Liver (tissue), 3 donors: Measurements from ENCODE around the gene MED28.

Source experiments
- FOXA1 ChIP-seq: IDR thresholded peaks from 2 replicates; pipeline ENCODE4 v1.6.1; 2016; ENCODE audit warnings: antibody characterized with exemption
- FOXA2 ChIP-seq: IDR thresholded peaks from 2 replicates; pipeline ENCODE4 v1.6.1; 2016; ENCODE audit warnings: antibody characterized with exemption
- JUND ChIP-seq, 2 donors: IDR thresholded peaks; 2 replicates each; pipeline ENCODE4 v1.6.1; 2016; ENCODE audit warnings: antibody characterized with exemption in 2 of 2
- RXRA ChIP-seq, 2 donors: IDR thresholded peaks; 2 replicates each; pipeline ENCODE4 v1.6.1; 2017 to 2018; ENCODE audit warnings: antibody characterized with exemption in 2 of 2, mild to moderate bottlenecking in 1 of 2
- SP1 ChIP-seq: IDR thresholded peaks from 2 replicates; pipeline ENCODE4 v1.6.1; 2018; ENCODE audit warnings: antibody characterized with exemption, mild to moderate bottlenecking
- TAF1 ChIP-seq: conservative IDR thresholded peaks from 2 replicates; pipeline ENCODE4 v1.6.1; 2016; ENCODE audit warnings: antibody characterized with exemption, mild to moderate bottlenecking
- TF ChIP-seq, protein P1 (sequence below): fragments of 150-350 bp; IDR thresholded peaks from 2 replicates; pipeline ENCODE4 v1.5.1; 2017; ENCODE audit warnings: improper control_type of control experiment, low read depth, low read length; ENCODE audit not compliant: missing input control
- TF ChIP-seq, protein P2 (sequence below): IDR thresholded peaks from 2 replicates; pipeline ENCODE4 v1.6.1; 2016; ENCODE audit warnings: antibody characterized with exemption
- TF ChIP-seq, protein P3 (sequence below): IDR thresholded peaks from 2 replicates; pipeline ENCODE4 v1.6.1; 2016; ENCODE audit warnings: antibody characterized with exemption, mild to moderate bottlenecking
- TF ChIP-seq, protein P4 (sequence below): IDR thresholded peaks from 2 replicates; pipeline ENCODE4 v1.6.1; 2016; ENCODE audit warnings: antibody characterized with exemption
- donor health status: healthy.
- donor health status: healthy.

DNA sequence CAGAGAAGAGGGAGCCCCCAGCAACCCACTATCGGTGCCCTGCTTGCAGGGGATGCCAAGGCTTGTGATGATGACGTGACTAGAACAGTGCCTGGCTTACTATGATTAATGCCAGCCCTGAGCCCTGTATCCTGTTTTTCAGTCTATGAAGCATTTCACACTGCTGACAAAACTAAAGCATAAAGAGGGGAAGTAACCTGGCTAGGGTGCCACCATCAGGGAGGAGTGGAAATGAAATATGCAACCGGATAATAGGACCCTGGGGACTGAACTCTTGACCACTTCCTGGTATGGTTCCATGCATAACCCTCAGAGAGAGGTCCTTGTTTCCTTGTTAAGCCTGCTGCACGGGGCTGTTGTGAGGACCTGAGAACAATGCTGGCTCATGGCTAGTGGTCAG lies 50.3 kb downstream of the MED28 start:
- TF ChIP-seq, protein P1, sequence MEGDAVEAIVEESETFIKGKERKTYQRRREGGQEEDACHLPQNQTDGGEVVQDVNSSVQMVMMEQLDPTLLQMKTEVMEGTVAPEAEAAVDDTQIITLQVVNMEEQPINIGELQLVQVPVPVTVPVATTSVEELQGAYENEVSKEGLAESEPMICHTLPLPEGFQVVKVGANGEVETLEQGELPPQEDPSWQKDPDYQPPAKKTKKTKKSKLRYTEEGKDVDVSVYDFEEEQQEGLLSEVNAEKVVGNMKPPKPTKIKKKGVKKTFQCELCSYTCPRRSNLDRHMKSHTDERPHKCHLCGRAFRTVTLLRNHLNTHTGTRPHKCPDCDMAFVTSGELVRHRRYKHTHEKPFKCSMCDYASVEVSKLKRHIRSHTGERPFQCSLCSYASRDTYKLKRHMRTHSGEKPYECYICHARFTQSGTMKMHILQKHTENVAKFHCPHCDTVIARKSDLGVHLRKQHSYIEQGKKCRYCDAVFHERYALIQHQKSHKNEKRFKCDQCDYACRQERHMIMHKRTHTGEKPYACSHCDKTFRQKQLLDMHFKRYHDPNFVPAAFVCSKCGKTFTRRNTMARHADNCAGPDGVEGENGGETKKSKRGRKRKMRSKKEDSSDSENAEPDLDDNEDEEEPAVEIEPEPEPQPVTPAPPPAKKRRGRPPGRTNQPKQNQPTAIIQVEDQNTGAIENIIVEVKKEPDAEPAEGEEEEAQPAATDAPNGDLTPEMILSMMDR = no peak
- TF ChIP-seq, protein P2, sequence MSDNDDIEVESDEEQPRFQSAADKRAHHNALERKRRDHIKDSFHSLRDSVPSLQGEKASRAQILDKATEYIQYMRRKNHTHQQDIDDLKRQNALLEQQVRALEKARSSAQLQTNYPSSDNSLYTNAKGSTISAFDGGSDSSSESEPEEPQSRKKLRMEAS = no peak
- no peak for TF ChIP-seq FOXA2
- TF ChIP-seq, protein P3, sequence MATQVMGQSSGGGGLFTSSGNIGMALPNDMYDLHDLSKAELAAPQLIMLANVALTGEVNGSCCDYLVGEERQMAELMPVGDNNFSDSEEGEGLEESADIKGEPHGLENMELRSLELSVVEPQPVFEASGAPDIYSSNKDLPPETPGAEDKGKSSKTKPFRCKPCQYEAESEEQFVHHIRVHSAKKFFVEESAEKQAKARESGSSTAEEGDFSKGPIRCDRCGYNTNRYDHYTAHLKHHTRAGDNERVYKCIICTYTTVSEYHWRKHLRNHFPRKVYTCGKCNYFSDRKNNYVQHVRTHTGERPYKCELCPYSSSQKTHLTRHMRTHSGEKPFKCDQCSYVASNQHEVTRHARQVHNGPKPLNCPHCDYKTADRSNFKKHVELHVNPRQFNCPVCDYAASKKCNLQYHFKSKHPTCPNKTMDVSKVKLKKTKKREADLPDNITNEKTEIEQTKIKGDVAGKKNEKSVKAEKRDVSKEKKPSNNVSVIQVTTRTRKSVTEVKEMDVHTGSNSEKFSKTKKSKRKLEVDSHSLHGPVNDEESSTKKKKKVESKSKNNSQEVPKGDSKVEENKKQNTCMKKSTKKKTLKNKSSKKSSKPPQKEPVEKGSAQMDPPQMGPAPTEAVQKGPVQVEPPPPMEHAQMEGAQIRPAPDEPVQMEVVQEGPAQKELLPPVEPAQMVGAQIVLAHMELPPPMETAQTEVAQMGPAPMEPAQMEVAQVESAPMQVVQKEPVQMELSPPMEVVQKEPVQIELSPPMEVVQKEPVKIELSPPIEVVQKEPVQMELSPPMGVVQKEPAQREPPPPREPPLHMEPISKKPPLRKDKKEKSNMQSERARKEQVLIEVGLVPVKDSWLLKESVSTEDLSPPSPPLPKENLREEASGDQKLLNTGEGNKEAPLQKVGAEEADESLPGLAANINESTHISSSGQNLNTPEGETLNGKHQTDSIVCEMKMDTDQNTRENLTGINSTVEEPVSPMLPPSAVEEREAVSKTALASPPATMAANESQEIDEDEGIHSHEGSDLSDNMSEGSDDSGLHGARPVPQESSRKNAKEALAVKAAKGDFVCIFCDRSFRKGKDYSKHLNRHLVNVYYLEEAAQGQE = no peak
- TF ChIP-seq TAF1 = no peak
- TF ChIP-seq RXRA (IDR thresholded peaks at IDR 0.05) = no peak
- no peak for TF ChIP-seq FOXA1
- TF ChIP-seq JUND (IDR thresholded peaks at IDR 0.05) = no peak
- TF ChIP-seq, protein P4, sequence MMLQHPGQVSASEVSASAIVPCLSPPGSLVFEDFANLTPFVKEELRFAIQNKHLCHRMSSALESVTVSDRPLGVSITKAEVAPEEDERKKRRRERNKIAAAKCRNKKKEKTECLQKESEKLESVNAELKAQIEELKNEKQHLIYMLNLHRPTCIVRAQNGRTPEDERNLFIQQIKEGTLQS = no peak
- TF ChIP-seq SP1 = no peak
